ENCODE data around the gene ATG101.

GRCh38 chr12:52076811-52077210 lies 7.0 kb downstream of the ATG101 start:
- TF ChIP-seq DPF2 (IDR thresholded peaks at IDR 0.05) (no peak), ESRRB (CRISPR knock-in tag; IDR thresholded peaks at IDR 0.05; ENCODE audit: borderline replicate concordance) (no peak), JUND (IDR thresholded peaks at IDR 0.05; ENCODE audit: borderline replicate concordance, low read depth, low read length) (no peak), JUND (tag; IDR thresholded peaks at IDR 0.05; ENCODE audit: borderline replicate concordance, low read depth, low read length) (no peak), KDM5B (IDR thresholded peaks at IDR 0.05; ENCODE audit: insufficient replicate concordance, low read depth, low read length) (no peak), CHD2 (IDR thresholded peaks at IDR 0.05; ENCODE audit: low read depth, low read length) (no peak)
- TF ChIP-seq, protein P1, sequence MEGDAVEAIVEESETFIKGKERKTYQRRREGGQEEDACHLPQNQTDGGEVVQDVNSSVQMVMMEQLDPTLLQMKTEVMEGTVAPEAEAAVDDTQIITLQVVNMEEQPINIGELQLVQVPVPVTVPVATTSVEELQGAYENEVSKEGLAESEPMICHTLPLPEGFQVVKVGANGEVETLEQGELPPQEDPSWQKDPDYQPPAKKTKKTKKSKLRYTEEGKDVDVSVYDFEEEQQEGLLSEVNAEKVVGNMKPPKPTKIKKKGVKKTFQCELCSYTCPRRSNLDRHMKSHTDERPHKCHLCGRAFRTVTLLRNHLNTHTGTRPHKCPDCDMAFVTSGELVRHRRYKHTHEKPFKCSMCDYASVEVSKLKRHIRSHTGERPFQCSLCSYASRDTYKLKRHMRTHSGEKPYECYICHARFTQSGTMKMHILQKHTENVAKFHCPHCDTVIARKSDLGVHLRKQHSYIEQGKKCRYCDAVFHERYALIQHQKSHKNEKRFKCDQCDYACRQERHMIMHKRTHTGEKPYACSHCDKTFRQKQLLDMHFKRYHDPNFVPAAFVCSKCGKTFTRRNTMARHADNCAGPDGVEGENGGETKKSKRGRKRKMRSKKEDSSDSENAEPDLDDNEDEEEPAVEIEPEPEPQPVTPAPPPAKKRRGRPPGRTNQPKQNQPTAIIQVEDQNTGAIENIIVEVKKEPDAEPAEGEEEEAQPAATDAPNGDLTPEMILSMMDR (IDR thresholded peaks at IDR 0.05 in 2 of 3, conservative IDR thresholded peaks at IDR 0.05 in 1 of 3; ENCODE audit: insufficient read depth in 2 of 3, low read depth in 1 of 3, low read length in 3 of 3): no peak

All from K562 (cell line).